Sigmoid colon (tissue), 4 donors: ENCODE results near the gene ZNF789.

ENCODE experiments used
- EP300 ChIP-seq, 4 donors: sonication (generic); formaldehyde crosslinking; IDR thresholded peaks; one replicate each; pipeline ENCODE4 v1.6.1; 2017; ENCODE audit warnings: antibody characterized with exemption in 4 of 4
- POLR2AphosphoS5 ChIP-seq, 4 donors: sonication (generic); formaldehyde crosslinking; IDR thresholded peaks; one replicate each; pipeline ENCODE4 v1.6.1; 2017; ENCODE audit warnings: antibody characterized with exemption in 4 of 4
- TF ChIP-seq, protein P1 (sequence below), 4 experiments: fragments of 450-650 bp in 3 of 4; fragments of 200-600 bp in 1 of 4; IDR thresholded peaks; one replicate each; pipeline ENCODE4 v1.5.1; 2016 to 2019; ENCODE audit warnings: antibody characterized with exemption in 4 of 4, mild to moderate bottlenecking in 3 of 4, moderate library complexity in 2 of 4

DNA sequence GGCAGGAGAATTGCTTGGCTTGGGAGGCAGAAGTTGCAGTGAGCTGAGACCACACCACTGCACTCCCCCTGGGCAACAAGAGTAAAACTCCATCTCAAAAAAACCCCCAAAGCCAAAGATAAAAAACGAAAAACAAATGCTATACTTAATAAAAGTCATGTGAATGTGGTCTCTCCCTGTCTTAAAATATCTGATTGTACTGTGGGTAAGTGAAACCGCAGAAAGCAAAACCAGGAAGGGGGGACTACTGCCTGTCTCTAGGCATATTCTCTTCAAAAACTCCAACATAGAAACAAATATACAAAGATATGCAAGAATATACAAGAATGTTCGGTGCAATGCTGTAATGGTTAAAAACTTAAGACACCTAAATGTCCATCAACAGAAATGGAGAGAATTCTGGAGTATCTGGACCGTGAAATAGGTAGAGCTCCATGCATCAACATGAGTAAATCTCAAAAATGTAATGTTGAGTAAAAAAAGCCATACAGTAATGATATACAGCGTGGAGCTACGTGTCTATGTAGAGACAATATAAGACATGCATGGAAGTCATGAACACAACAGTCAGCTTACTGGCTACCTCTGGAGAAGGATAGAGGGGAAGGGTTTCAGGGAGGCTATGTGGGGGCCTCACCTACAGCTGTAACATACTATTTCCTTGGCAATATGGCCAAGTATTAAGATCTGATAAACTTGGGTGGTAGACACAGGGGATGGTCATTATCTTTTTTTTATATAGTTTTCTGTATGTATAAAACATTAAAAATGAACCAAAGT lies 25.3 kb downstream of the ZNF789 start:
- TF ChIP-seq, protein P1, sequence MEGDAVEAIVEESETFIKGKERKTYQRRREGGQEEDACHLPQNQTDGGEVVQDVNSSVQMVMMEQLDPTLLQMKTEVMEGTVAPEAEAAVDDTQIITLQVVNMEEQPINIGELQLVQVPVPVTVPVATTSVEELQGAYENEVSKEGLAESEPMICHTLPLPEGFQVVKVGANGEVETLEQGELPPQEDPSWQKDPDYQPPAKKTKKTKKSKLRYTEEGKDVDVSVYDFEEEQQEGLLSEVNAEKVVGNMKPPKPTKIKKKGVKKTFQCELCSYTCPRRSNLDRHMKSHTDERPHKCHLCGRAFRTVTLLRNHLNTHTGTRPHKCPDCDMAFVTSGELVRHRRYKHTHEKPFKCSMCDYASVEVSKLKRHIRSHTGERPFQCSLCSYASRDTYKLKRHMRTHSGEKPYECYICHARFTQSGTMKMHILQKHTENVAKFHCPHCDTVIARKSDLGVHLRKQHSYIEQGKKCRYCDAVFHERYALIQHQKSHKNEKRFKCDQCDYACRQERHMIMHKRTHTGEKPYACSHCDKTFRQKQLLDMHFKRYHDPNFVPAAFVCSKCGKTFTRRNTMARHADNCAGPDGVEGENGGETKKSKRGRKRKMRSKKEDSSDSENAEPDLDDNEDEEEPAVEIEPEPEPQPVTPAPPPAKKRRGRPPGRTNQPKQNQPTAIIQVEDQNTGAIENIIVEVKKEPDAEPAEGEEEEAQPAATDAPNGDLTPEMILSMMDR (IDR thresholded peaks at IDR 0.05) = no peak
- TF ChIP-seq POLR2AphosphoS5 (IDR thresholded peaks at IDR 0.05) (no peak), EP300 (IDR thresholded peaks at IDR 0.05) (no peak)
